Body of pancreas (tissue), 4 donors: ENCODE data around the gene BAG5.

Experiments used
- POLR2A ChIP-seq, 3 donors: fragments of 450-650 bp; IDR thresholded peaks; one replicate each; pipeline ENCODE4 v1.6.1; 2016; ENCODE audit warnings: antibody characterized with exemption in 3 of 3, mild to moderate bottlenecking in 2 of 3
- TF ChIP-seq, protein P1 (sequence below), 7 experiments: fragments of 450-650 bp in 4 of 7; fragments of 200-600 bp in 3 of 7; sonication (generic) in 3 of 7; IDR thresholded peaks; one replicate each; pipeline ENCODE4 v1.5.1; 2016 to 2019; ENCODE audit warnings: antibody characterized with exemption in 7 of 7

- TF ChIP-seq, protein P1, sequence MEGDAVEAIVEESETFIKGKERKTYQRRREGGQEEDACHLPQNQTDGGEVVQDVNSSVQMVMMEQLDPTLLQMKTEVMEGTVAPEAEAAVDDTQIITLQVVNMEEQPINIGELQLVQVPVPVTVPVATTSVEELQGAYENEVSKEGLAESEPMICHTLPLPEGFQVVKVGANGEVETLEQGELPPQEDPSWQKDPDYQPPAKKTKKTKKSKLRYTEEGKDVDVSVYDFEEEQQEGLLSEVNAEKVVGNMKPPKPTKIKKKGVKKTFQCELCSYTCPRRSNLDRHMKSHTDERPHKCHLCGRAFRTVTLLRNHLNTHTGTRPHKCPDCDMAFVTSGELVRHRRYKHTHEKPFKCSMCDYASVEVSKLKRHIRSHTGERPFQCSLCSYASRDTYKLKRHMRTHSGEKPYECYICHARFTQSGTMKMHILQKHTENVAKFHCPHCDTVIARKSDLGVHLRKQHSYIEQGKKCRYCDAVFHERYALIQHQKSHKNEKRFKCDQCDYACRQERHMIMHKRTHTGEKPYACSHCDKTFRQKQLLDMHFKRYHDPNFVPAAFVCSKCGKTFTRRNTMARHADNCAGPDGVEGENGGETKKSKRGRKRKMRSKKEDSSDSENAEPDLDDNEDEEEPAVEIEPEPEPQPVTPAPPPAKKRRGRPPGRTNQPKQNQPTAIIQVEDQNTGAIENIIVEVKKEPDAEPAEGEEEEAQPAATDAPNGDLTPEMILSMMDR (IDR thresholded peaks at IDR 0.05), result no peak
- no peak for TF ChIP-seq POLR2A (IDR thresholded peaks at IDR 0.05)
Measured at GRCh38 chr14:103558071-103558882, 4.2 kb downstream of the BAG5 start.
